Neural cell (in vitro differentiated cells): Measurements from ENCODE around the gene TMEM232.
A peak's percentile ranks its signal among the peaks of the same experiment; 100 is the strongest.

Experiments
- CTCF ChIP-seq: fragments of 450-650 bp; IDR thresholded peaks from 2 replicates; pipeline ENCODE4 v1.5.1; 2014; ENCODE audit warnings: antibody characterized with exemption, mild to moderate bottlenecking, moderate library complexity; ENCODE audit not compliant: poor library complexity, severe bottlenecking
- RAD21 ChIP-seq: fragments of 450-650 bp; conservative IDR thresholded peaks from 2 replicates; pipeline ENCODE4 v1.6.1; 2014; ENCODE audit warnings: antibody characterized with exemption, mild to moderate bottlenecking, moderate library complexity
- REST ChIP-seq: IDR thresholded peaks from 2 replicates; pipeline ENCODE4 v1.6.1; 2012; ENCODE audit warnings: borderline replicate concordance
- TAF1 ChIP-seq: IDR thresholded peaks from 2 replicates; pipeline ENCODE4 v1.6.1; 2012; ENCODE audit warnings: low read depth

- peak; percentile 73 for TF ChIP-seq CTCF
- peak; percentile 81 for TF ChIP-seq RAD21
- no peak for TF ChIP-seq TAF1
- TF ChIP-seq REST: no peak
Measured at GRCh38 chr5:110625376-110625999, 101.0 kb downstream of the TMEM232 start.
